HG02840 (cell line): ENCODE data around the gene PPP2R2B.

Source experiments
- ATAC-seq: cut with Tn5 transposase; IDR thresholded peaks from one replicate; pipeline ENCODE4 v1.9.1; 2021; ENCODE audit warnings: mild to moderate bottlenecking, moderate library complexity, moderate number of reproducible peaks; ENCODE audit not compliant: unreplicated experiment, low FRiP score

Gene PPP2R2B

GRCh38 chr5:146667633-146668272 lies 210.8 kb downstream of the PPP2R2B start:
- ATAC-seq, result no peak

DNA sequence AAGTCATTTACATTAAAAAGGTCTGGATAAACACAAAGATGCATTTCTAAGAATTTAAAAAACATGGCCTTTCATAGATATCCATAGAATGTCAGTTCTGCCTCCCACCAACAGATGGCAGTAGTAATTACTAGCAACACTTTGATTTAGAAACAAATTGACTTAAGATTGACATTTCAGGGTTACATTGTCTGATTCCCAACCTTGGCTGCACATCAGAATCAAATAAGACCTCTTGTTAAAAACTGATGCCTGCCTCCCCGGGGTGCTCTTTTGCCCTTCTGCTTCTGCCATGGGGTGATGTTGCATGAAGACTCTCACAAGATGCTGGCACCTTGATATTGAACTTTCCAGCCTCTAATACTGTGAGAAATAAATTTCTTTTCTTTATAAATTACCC lies 216.3 kb downstream of the PPP2R2B start:
- ATAC-seq, result no peak

GRCh38 chr5:146660376-146660960 lies 218.1 kb downstream of the PPP2R2B start:
- ATAC-seq, result no peak

- ATAC-seq, result no peak
Observed at GRCh38 chr5:146659961-146660360, 218.6 kb downstream of the PPP2R2B start.

DNA sequence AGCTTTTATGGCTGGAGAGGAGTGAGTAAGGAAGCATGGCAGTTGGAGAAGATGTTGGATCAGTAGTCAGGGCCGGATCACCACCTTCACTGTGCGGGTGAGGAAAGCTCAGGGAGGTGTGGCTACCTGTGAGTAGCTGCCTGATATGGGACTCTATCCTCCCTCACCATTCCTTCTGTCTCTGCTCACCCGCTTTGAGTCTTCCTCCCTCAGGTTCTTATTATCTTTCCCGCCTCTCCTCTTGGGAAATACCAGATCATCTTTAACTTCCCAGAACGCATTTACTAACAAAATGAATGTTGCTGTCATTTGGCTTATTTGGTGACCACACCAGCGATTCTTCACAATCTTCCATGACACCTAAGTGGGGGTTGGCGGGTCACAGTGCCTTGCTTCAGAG lies 221.9 kb downstream of the PPP2R2B start:
- ATAC-seq, result no peak

DNA sequence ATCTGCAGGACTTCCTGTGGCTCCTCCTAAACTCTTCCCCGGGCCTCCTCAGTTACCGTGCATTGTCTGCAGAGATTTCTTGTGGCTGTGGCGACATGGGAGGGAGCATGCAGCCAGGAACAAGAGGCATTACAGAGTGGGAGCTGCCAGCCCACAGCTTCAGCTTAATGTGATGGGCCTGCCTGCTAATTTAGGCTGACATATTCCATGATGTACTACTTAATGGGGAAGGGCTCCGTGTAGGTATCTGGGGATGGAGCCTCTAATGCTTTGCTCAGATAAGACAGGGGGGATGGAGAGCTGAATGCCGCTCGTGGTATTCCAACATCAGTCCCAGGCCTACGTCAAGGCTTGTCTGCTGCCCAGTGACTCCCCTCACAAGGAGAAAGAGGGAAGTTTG lies 225.0 kb downstream of the PPP2R2B start:
- ATAC-seq, result no peak

GRCh38 chr5:146652547-146652946 lies 226.0 kb downstream of the PPP2R2B start:
- ATAC-seq, result no peak

DNA sequence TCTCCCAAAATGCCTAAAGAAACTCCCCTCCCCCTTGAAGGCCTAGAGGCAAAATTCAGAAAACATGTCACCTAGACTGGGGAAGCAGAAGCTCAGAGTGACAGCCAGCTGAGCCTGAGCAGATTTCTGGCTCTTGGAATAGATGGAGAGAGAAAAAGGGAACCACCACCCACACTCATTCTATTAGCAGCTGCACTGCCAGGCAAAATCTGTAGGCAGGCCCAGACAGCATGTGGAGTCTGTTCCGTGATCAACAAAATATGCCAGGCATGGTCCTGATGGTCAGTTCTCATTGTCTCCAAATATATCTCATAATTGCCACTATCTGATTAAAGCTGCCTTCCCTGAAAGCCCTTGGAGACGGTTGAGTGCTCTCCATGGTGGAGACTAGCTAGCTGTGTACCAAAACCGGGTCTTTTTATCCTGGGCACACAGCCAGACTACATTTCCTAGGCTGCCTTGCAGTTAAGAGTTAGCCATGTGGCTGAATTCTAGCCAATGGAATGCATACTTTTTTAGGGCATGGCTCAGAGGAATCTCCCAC lies 230.8 kb downstream of the PPP2R2B start:
- ATAC-seq, result no peak

- ATAC-seq, result no peak
Observed at GRCh38 chr5:146646441-146646840, 232.1 kb downstream of the PPP2R2B start.

GRCh38 chr5:146645342-146645741 lies 233.2 kb downstream of the PPP2R2B start:
- ATAC-seq, result no peak

GRCh38 chr5:146644831-146645230 lies 233.7 kb downstream of the PPP2R2B start:
- no peak for ATAC-seq

DNA sequence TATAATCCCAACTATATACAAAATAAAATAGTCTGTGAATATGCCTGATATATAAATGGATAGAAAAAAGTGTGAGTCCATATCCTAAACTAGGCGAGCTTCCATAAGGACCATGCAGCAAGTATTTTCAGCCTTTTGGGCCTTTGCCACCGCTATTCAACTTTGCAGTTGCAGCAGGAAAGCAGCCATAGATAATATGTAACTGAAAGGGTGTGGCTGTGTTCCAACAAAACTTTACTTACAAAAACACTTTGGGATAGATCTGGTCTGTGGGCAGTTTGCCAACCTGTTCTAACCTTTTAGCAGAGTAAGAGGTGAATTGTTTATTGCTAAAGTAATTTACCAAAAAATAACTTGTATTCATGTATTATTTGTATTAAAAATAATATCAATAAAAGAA lies 234.8 kb downstream of the PPP2R2B start:
- ATAC-seq, result no peak

DNA sequence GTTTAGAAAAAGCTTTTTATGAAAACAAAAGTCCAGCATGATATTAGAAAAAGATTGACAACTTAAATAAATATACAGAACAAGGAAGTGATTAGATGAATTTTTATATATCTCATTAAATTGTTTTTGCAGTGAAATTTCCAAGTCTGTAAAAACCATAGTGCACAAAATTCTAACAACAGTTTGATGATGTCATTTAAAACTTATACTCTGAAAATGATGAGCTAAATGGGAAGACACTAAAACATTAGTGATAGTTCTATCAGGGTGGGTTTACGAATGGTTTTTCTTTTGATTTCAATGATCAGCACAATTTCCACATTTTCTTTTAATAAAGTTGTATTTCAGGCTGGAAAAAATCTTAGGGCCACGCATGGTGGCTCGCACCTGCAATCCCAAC lies 236.1 kb downstream of the PPP2R2B start:
- ATAC-seq, result no peak

DNA sequence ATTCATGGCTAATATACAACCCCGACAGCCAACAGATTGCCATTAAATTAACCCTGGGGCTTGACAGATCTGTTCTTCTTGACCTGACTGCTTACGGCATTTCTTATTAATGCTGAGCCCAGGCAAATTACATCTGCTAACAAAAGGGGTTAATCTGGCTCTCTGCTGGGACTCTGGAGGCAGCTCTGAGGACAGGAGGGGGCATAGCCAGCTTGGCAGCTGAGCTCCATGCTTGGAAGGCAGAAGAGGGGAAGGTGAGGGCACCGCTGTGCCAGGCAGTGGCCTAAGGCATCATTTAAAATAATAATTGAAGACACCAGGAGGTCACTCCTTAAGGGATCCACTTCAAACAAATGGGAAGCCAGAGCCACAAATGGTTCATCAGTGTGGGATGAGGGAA lies 236.6 kb downstream of the PPP2R2B start:
- ATAC-seq, result no peak

- no peak for ATAC-seq
Observed at GRCh38 chr5:146640285-146640896, 238.2 kb downstream of the PPP2R2B start.

DNA sequence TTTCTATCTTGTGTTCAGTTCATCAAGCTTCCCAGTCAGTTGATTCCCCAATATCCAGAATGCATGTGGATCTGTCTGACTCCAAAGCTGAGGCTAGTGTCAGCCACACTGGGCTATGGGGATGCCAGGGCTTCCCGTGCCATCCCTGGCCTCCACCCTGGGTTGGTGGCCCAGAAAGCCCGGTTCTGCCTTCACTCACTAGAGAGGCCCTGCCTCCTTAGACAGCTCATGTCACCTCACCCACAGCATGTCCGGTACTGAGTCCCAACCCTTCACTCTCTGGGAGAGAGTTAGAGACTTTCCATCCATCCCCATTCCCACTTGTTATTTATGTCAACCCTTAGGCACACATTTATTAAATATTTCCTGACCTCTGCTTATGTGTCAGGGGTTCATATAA lies 243.1 kb downstream of the PPP2R2B start:
- no peak for ATAC-seq

DNA sequence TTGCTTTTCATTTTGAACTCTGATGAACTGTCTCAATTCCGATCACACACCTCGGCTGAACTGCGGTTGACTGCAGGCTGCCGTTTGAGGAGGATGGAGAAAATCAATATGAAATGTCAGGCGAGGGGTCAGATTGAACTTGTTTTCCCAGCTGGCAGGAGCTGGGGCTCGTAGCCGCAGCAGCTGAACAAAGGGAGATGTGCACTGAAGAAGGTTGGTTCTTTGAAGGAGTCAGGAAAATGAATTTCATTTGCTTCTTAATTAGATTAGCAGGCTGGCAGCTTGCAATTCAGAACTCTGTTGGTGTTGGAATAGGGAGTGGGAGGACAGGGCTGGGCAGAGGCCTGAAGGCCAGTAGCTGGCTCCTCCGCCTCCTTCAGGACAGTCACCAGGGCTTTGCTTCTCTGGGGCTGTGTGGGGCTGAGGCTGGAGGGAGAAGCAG lies 245.2 kb downstream of the PPP2R2B start:
- no peak for ATAC-seq

DNA sequence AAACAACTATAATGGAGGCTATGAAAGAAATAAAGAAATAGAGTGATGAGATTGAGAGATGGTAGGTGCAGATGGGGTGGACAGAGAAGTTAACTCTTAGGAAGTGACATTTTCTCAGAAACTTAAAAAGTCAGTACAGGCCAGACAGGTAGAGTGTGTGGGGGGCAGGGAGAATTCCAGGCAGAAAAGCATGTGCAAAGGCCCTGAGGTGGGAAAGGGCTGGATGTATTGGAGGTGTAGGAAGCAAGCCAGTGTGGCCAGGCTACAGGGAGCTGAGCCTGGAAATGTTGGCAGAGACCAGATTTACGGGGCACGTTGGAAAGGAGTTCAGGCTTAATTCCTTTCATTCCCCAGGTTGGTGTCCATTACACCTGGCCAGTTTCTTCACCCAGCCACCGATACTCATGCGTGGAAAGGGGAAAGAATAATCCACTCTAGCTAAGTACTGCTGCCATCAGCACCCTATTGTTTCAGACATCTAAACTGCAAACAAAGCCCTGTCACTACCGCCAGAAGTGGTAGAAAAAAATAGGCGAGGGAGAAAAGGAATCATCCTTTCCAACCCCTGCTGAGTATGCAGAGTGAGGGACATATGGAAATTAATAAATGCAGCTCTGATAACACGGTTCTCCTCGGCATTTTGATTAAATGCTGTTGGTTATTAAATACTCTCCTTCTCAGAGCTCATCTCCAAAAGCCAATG lies 245.8 kb downstream of the PPP2R2B start:
- ATAC-seq, result no peak

- ATAC-seq, result no peak
Observed at GRCh38 chr5:146630472-146630871, 248.1 kb downstream of the PPP2R2B start.

GRCh38 chr5:146628950-146629349 lies 249.6 kb downstream of the PPP2R2B start:
- ATAC-seq, result no peak

DNA sequence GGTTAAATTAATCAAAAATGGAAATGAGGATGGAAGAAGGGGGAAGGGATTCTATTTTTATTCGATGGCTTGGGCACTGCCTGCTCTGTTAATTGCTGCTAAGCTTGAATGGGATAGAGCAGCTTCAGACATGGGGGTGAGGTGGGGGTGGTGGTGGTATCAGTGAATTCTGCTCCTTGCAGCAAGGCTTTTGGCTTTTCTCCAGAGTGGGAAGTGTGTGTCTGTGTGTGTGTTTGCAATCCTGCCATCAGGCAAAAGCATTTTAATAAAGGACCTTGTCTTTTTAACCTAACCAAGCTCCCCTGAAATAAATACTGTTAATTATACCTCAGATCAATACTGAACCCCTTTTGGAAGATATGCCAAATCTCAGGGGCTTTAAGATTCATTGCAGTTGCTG lies 251.6 kb downstream of the PPP2R2B start:
- ATAC-seq, result no peak
